ENCODE results near the gene MECR. TPM values are rescaled to one million over a fixed set of nuclear protein-coding genes. Genes with fewer than 3 reads are reported as not detected.

Gene MECR
- polyA plus RNA-seq, 1 of the 3 experiments (the other 2 are of a cell fraction) = 38.3 TPM

- no peak for TF ChIP-seq MAX (IDR thresholded peaks at IDR 0.05; ENCODE audit: low read depth)
- TF ChIP-seq EP300 (IDR thresholded peaks at IDR 0.05; ENCODE audit: borderline replicate concordance in 1 of 2, low read depth in 1 of 2, low read length in 1 of 2) = no peak
- TF ChIP-seq FOXJ3 (CRISPR knock-in tag; IDR thresholded peaks at IDR 0.05) = no peak
- no peak for TF ChIP-seq YY1 (IDR thresholded peaks at IDR 0.05; ENCODE audit: low read depth)
- TF ChIP-seq JUND (IDR thresholded peaks at IDR 0.05) = no peak
- TF ChIP-seq ZBTB33 (IDR thresholded peaks at IDR 0.05; ENCODE audit: borderline replicate concordance, low read depth) = no peak
- no peak for TF ChIP-seq TCF12 (IDR thresholded peaks at IDR 0.05)
- no peak for TF ChIP-seq NRF1 (IDR thresholded peaks at IDR 0.05; ENCODE audit: low read depth, low read length)
- no peak for TF ChIP-seq MXI1 (IDR thresholded peaks at IDR 0.05; ENCODE audit: low read depth, low read length)
- TF ChIP-seq PBX3 (IDR thresholded peaks at IDR 0.05) = no peak
- TF ChIP-seq TEAD4 (IDR thresholded peaks at IDR 0.05; ENCODE audit: borderline replicate concordance, insufficient read depth) = no peak
Observed at GRCh38 chr1:29142714-29143113, 88.0 kb downstream of the MECR start (continued).

Small RNAs within 50 kb of the gene (small RNA-seq; reads per million reads assigned to genes)
- 0 reads per million in 7 experiments for gene RF02271

Other genes starting within 250 kb of the MECR start
- gene TMEM200B, start 107.0 kb downstream of the MECR start, polyA plus RNA-seq (2012; rRNA removed) = 1.5 and 2.0 TPM in 2 replicates
- gene SRSF4, start 49.0 kb downstream of the MECR start, polyA plus RNA-seq (2012; rRNA removed) = 55.3 and 62.6 TPM in 2 replicates
- gene PTPRU, start 5.6 kb upstream of the MECR start, polyA plus RNA-seq (2012; rRNA removed) = 2.9 and 3.5 TPM in 2 replicates